MM.1S (cell line): ENCODE results near the gene PHLDB3.

Experiments used
- DNase-seq: peaks from one replicate; pipeline ENCODE4 v3.0.0-alpha.2; 2015
- H2AFZ ChIP-seq: fragments of 300-600 bp; sonication (generic); 2 replicates; pipeline ENCODE4 v1.6.0; 2016; ENCODE audit warnings: antibody characterized with exemption, low read length
- H3F3A ChIP-seq: fragments of 300-600 bp; sonication (generic); 2 replicates; pipeline ENCODE4 v1.6.1; 2016; ENCODE audit warnings: mild to moderate bottlenecking, antibody characterized with exemption, low read length, moderate library complexity, mixed read lengths; ENCODE audit not compliant: insufficient read depth
- H3K27ac ChIP-seq: fragments of 300-600 bp; sonication (generic); 2 replicates; pipeline ENCODE4 v1.5.1; 2016; ENCODE audit warnings: mild to moderate bottlenecking, low read length
- H3K27me3 ChIP-seq: fragments of 300-600 bp; sonication (generic); replicated peaks from 2 replicates; pipeline ENCODE4 v1.6.0; 2016; ENCODE audit warnings: low read length; ENCODE audit not compliant: insufficient read depth
- H3K36me3 ChIP-seq: fragments of 300-600 bp; sonication (generic); replicated peaks from 2 replicates; pipeline ENCODE4 v1.6.1; 2016; ENCODE audit warnings: mild to moderate bottlenecking, low read length, mixed read lengths; ENCODE audit not compliant: insufficient read depth
- H3K4me1 ChIP-seq: fragments of 300-600 bp; sonication (generic); 2 replicates; pipeline ENCODE4 v1.6.1; 2016; ENCODE audit warnings: low read length, mixed read lengths
- H3K4me2 ChIP-seq: fragments of 300-600 bp; sonication (generic); 2 replicates; pipeline ENCODE4 v1.6.0; 2016; ENCODE audit warnings: low read depth, low read length
- H3K4me3 ChIP-seq: fragments of 300-600 bp; sonication (generic); 2 replicates; pipeline ENCODE4 v1.5.1; 2016; ENCODE audit warnings: low read length, mixed read lengths
- H3K79me2 ChIP-seq: fragments of 300-600 bp; sonication (generic); 2 replicates; pipeline ENCODE4 v1.6.1; 2016; ENCODE audit warnings: mixed run types, low read length, mixed read lengths
- H3K9ac ChIP-seq: fragments of 300-600 bp; sonication (generic); 2 replicates; pipeline ENCODE4 v1.6.1; 2016; ENCODE audit warnings: low read length, mixed read lengths
- H3K9me2 ChIP-seq: fragments of 300-600 bp; sonication (generic); replicated peaks from 2 replicates; pipeline ENCODE4 v1.6.1; 2016; ENCODE audit warnings: mild to moderate bottlenecking, low read length, mixed read lengths; ENCODE audit not compliant: insufficient read depth
- H3K9me3 ChIP-seq: fragments of 300-600 bp; sonication (generic); replicated peaks from 2 replicates; pipeline ENCODE4 v1.6.1; 2016; ENCODE audit warnings: mild to moderate bottlenecking, low read length, mixed read lengths; ENCODE audit not compliant: insufficient read depth
- H4K20me1 ChIP-seq: fragments of 300-600 bp; sonication (generic); 2 replicates; pipeline ENCODE4 v1.6.1; 2016; ENCODE audit warnings: mild to moderate bottlenecking, low read length, moderate library complexity, mixed read lengths; ENCODE audit not compliant: insufficient read depth
- EZH2 ChIP-seq: fragments of 300-600 bp; sonication (generic); optimal IDR thresholded peaks from 2 replicates; pipeline ENCODE3; 2017; ENCODE audit warnings: low read depth, mild to moderate bottlenecking, antibody characterized with exemption, low read length, mixed read lengths
- EZH2phosphoT487 ChIP-seq: fragments of 300-600 bp; sonication (generic); IDR thresholded peaks from 2 replicates; pipeline ENCODE4 v1.6.1; 2018; ENCODE audit warnings: antibody characterized with exemption, low read length
- TF ChIP-seq, protein P1 (sequence below): fragments of 300-600 bp; sonication (generic); IDR thresholded peaks from 2 replicates; pipeline ENCODE4 v1.5.1; 2016; ENCODE audit warnings: antibody characterized with exemption, low read length, mixed read lengths

The PHLDB3 gene

GRCh38 chr19:43462383-43462782, 42.2 kb downstream of the PHLDB3 start:
- Histone ChIP-seq H3K27me3 (peaks cover 27% of the 10 kb centered on the region), H3K9ac (no peak overlapping the region), H3F3A (no peaks in the 10 kb centered on the region), H3K4me1 (peaks cover 8% of the 10 kb centered on the region; the same call in 1 of the 2 replicates), H3K4me2 (no peak overlapping the region), H4K20me1 (no peaks in the 10 kb centered on the region), H3K79me2 (no peaks in the 10 kb centered on the region), H3K27ac (no peak overlapping the region), H3K9me2 (no peaks in the 10 kb centered on the region), H3K36me3 (no peaks in the 10 kb centered on the region), H2AFZ (no peak overlapping the region), H3K4me3 (no peak overlapping the region), H3K9me3 (no peaks in the 10 kb centered on the region)
- TF ChIP-seq EZH2phosphoT487: no peak
- TF ChIP-seq, protein P1, sequence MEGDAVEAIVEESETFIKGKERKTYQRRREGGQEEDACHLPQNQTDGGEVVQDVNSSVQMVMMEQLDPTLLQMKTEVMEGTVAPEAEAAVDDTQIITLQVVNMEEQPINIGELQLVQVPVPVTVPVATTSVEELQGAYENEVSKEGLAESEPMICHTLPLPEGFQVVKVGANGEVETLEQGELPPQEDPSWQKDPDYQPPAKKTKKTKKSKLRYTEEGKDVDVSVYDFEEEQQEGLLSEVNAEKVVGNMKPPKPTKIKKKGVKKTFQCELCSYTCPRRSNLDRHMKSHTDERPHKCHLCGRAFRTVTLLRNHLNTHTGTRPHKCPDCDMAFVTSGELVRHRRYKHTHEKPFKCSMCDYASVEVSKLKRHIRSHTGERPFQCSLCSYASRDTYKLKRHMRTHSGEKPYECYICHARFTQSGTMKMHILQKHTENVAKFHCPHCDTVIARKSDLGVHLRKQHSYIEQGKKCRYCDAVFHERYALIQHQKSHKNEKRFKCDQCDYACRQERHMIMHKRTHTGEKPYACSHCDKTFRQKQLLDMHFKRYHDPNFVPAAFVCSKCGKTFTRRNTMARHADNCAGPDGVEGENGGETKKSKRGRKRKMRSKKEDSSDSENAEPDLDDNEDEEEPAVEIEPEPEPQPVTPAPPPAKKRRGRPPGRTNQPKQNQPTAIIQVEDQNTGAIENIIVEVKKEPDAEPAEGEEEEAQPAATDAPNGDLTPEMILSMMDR: no peak
- no peak for TF ChIP-seq EZH2
- no peak for DNase-seq

- Histone ChIP-seq H3K9ac (no peak overlapping the region), H3K27ac (no peak overlapping the region), H3K9me3 (no peaks in the 10 kb centered on the region), H4K20me1 (no peaks in the 10 kb centered on the region), H3K36me3 (no peaks in the 10 kb centered on the region), H3K79me2 (no peaks in the 10 kb centered on the region), H3K4me2 (no peak overlapping the region), H3K27me3 (peaks cover 27% of the 10 kb centered on the region), H3K4me1 (peaks cover 8% of the 10 kb centered on the region; the same call in 1 of the 2 replicates), H3F3A (no peaks in the 10 kb centered on the region), H3K9me2 (no peaks in the 10 kb centered on the region), H3K4me3 (no peak overlapping the region), H2AFZ (no peak overlapping the region)
- TF ChIP-seq EZH2 (no peak), EZH2phosphoT487 (no peak)
- TF ChIP-seq, protein P1: no peak
- no peak for DNase-seq
These were observed 43.2 kb downstream of the PHLDB3 start for GRCh38 chr19:43461303-43461702.

DNA sequence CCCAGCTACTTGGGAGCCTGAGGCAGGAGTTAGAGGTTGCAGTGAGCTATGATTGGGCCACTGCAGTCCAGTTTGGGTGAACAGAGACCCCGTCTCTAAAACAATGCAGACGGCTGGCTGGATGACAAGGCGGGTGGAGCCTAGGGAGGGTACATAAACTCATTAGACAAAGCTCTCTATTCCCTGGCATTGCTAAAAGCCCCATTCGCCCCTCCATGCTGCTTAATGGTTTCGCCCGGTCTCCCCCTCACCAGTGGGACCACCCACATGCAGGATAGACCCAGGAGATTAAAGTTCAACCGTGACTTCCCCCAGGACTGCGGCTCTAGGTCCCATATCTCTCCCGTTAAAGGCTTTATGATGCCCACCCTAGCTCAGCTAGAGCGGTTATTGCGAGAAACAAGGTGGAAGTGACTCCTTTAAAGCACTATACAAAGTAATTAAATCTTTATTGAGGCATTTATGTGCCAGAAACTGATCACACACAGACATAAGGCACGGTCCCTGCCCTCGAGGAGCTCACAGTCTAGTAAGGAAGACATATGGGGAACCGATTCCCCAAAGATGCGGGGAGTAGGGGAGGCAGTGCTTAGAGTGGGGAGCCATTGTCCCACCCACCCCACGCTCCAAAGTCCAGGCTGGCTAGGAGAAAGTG, 44.1 kb downstream of the PHLDB3 start:
- H3F3A ChIP-seq: no peaks in the 10 kb centered on the region
- no peak overlapping the region for H3K27ac ChIP-seq
- H3K9ac ChIP-seq: no peak overlapping the region
- peaks cover 32% of the 10 kb centered on the region for H3K27me3 ChIP-seq
- no peaks in the 10 kb centered on the region for H3K9me3 ChIP-seq
- no peaks in the 10 kb centered on the region for H3K9me2 ChIP-seq
- H2AFZ ChIP-seq: no peak overlapping the region
- H3K36me3 ChIP-seq: no peaks in the 10 kb centered on the region
- H4K20me1 ChIP-seq: no peaks in the 10 kb centered on the region
- DNase-seq: no peak
- H3K4me2 ChIP-seq: no peak overlapping the region
- TF ChIP-seq, protein P1: no peak
- TF ChIP-seq EZH2 (no peak), EZH2phosphoT487 (no peak)
- H3K79me2 ChIP-seq: no peaks in the 10 kb centered on the region
- no peak overlapping the region for H3K4me3 ChIP-seq
- peaks cover 8% of the 10 kb centered on the region; the same call in 1 of the 2 replicates for H3K4me1 ChIP-seq
